Small intestine (tissue), 7 donors: ENCODE results near the gene RASGEF1C. TPM values are rescaled to one million over a fixed set of nuclear protein-coding genes. Genes with fewer than 3 reads are reported as not detected.

ENCODE experiments used
- DNase-seq, 2 donors: peaks; one replicate each; pipeline versions ENCODE4 v3.0.0 to v3.0.0-alpha.2; 2013
- FAIRE-seq: peaks from 2 replicates; lab custom pipeline; 2012; peaks lifted over from hg19 to GRCh38; lab: Jason Lieb, UNC
- H3K27ac ChIP-seq, 3 donors: one replicate each; pipeline ENCODE4 v1.5.1; 2013; ENCODE audit warnings: low read length in 2 of 3, mild to moderate bottlenecking in 2 of 3, control low read depth in 1 of 3, inconsistent platforms in 1 of 3, low read depth in 1 of 3, moderate library complexity in 1 of 3
- H3K27me3 ChIP-seq, 3 donors: one replicate each; pipeline ENCODE4 v1.6.1; 2013; ENCODE audit warnings: low read length in 3 of 3, inconsistent platforms in 1 of 3; ENCODE audit not compliant: control insufficient read depth in 3 of 3, insufficient read depth in 3 of 3
- H3K36me3 ChIP-seq, 3 donors: one replicate each; pipeline ENCODE4 v1.6.1; 2013; ENCODE audit warnings: low read length in 3 of 3, inconsistent platforms in 1 of 3, low read depth in 1 of 3, mild to moderate bottlenecking in 1 of 3, moderate library complexity in 1 of 3; ENCODE audit not compliant: control insufficient read depth in 3 of 3, insufficient read depth in 2 of 3
- H3K4me1 ChIP-seq, 3 donors: one replicate each; pipeline ENCODE4 v1.6.1; 2013; ENCODE audit warnings: low read length in 2 of 3, inconsistent platforms in 1 of 3, low read depth in 1 of 3, mild to moderate bottlenecking in 1 of 3, moderate library complexity in 1 of 3; ENCODE audit not compliant: control insufficient read depth in 3 of 3, insufficient read depth in 2 of 3
- H3K4me3 ChIP-seq, 3 donors: one replicate each; pipeline ENCODE4 v1.5.1; 2013; ENCODE audit warnings: low read length in 3 of 3, control low read depth in 1 of 3, inconsistent platforms in 1 of 3, low read depth in 1 of 3, mild to moderate bottlenecking in 1 of 3, moderate library complexity in 1 of 3
- H3K9me3 ChIP-seq, 2 donors: one replicate each; pipeline ENCODE4 v1.6.1; 2013; ENCODE audit warnings: low read depth in 1 of 2, low read length in 1 of 2; ENCODE audit not compliant: control insufficient read depth in 2 of 2, insufficient read depth in 1 of 2
- WGBS, 3 donors: extraction: QIAGEN DNeasy Blood & Tissue Kit; methylation state at CpG; one replicate each; pipeline ENCODE4 v1.1.7; 2013; 5-methylcytosine and 5-hydroxymethylcytosine counted together
- polyA plus RNA-seq, 4 donors: library from polyadenylated mRNA; stranded (reverse) in 3 of 4; unstranded in 1 of 4; fragments of 200-250 nt in 3 of 4; fragments of 120-200 nt in 1 of 4; gene quantifications; one replicate each; pipeline versions ENCODE4 v1.2.1 to v1.2.3, GENCODE V29; 2013
- donor health status: healthy with polysubstance abuse.
- donor health status: control.
- donor health status: control.
- donor health status: Bipolar disorder and iron deficiency.
- donor health status: healthy.

The RASGEF1C gene
- polyA plus RNA-seq, 4 donors: 0.37 to 0.54 (median 0.40) TPM; not detected in 1

GRCh38 chr5:180068519-180069090 is 140.4 kb downstream of the RASGEF1C start:
- Histone ChIP-seq H3K4me1 (peaks cover 0 to 7% (median 6%) of the 10 kb centered on the region in 3 donors), H3K27me3 (peaks cover 0 to 4% (median 0%) of the 10 kb centered on the region in 3 donors), H3K36me3 (no peaks in the 10 kb centered on the region), H3K9me3 (peaks cover 0 to 9% of the 10 kb centered on the region in 2 donors), H3K27ac (no peak overlapping the region), H3K4me3 (no peak overlapping the region)
- DNase-seq (no peak), FAIRE-seq (no peak)
- 41 to 61% (median 42%) methylated on average over 6 of the region's 6 CpGs for WGBS, 3 donors

GRCh38 chr5:180067986-180068385 is 141.0 kb downstream of the RASGEF1C start:
- FAIRE-seq: no peak
- 65 to 78% (median 77%) methylated on average over 4 of the region's 4 CpGs for WGBS, 3 donors

GRCh38 chr5:180060192-180060591 is 148.8 kb downstream of the RASGEF1C start:
- H3K27me3 ChIP-seq: no peaks in the 10 kb centered on the region
- H3K4me1 ChIP-seq: no peaks in the 10 kb centered on the region
- no peak for DNase-seq
- no peak overlapping the region for H3K4me3 ChIP-seq
- H3K9me3 ChIP-seq: peaks cover 0 to 4% of the 10 kb centered on the region in 2 donors
- FAIRE-seq: no peak
- no peak overlapping the region for H3K27ac ChIP-seq
- H3K36me3 ChIP-seq: no peaks in the 10 kb centered on the region
- 82 to 91% (median 86%) methylated on average over 7 of the region's 7 CpGs for WGBS, 3 donors

More at GRCh38 chr5:180067986-180068385, 141.0 kb downstream of the RASGEF1C start:
- H3K36me3 ChIP-seq: no peaks in the 10 kb centered on the region
- peaks cover 0 to 3% (median 0%) of the 10 kb centered on the region in 3 donors for H3K27me3 ChIP-seq
- H3K9me3 ChIP-seq: peaks cover 0 to 9% of the 10 kb centered on the region in 2 donors
- no peak overlapping the region for H3K27ac ChIP-seq
- H3K4me1 ChIP-seq: peaks cover 0 to 7% (median 6%) of the 10 kb centered on the region in 3 donors
- no peak overlapping the region for H3K4me3 ChIP-seq
- no peak for DNase-seq

- H3K4me1 ChIP-seq: no peaks in the 10 kb centered on the region
- no peaks in the 10 kb centered on the region for H3K27me3 ChIP-seq
- H3K9me3 ChIP-seq: peaks cover 0 to 4% of the 10 kb centered on the region in 2 donors
- FAIRE-seq: no peak
- no peak overlapping the region for H3K4me3 ChIP-seq
- H3K27ac ChIP-seq: no peak overlapping the region
- DNase-seq: no peak
- 87 to 88% (median 88%) methylated on average over 6 of the region's 6 CpGs for WGBS, 3 donors
- no peaks in the 10 kb centered on the region for H3K36me3 ChIP-seq
These were observed 149.7 kb downstream of the RASGEF1C start for GRCh38 chr5:180059326-180059725.

- Histone ChIP-seq H3K4me1 (no peaks in the 10 kb centered on the region), H3K36me3 (no peaks in the 10 kb centered on the region), H3K27ac (no peak overlapping the region), H3K27me3 (no peaks in the 10 kb centered on the region), H3K9me3 (no peaks in the 10 kb centered on the region), H3K4me3 (no peak overlapping the region)
- 97 to 100% (median 97%) methylated on average over 1 of the region's 1 CpG for WGBS, 3 donors
- DNase-seq (no peak), FAIRE-seq (no peak)
These were observed 152.9 kb downstream of the RASGEF1C start for GRCh38 chr5:180056153-180056552.

GRCh38 chr5:180054226-180054625 is 154.8 kb downstream of the RASGEF1C start:
- WGBS, 3 donors: 73 to 84% (median 77%) methylated on average over 6 of the region's 6 CpGs
- DNase-seq: no peak
- Histone ChIP-seq H3K4me1 (peaks cover 0 to 4% (median 3%) of the 10 kb centered on the region in 3 donors), H3K27me3 (no peaks in the 10 kb centered on the region), H3K27ac (no peak overlapping the region), H3K4me3 (no peak overlapping the region), H3K36me3 (no peaks in the 10 kb centered on the region), H3K9me3 (no peaks in the 10 kb centered on the region)
- no peak for FAIRE-seq

- Histone ChIP-seq H3K4me1 (peaks cover 0 to 4% (median 3%) of the 10 kb centered on the region in 3 donors), H3K36me3 (no peaks in the 10 kb centered on the region), H3K27me3 (no peaks in the 10 kb centered on the region), H3K4me3 (no peak overlapping the region), H3K27ac (no peak overlapping the region), H3K9me3 (no peaks in the 10 kb centered on the region)
- no peak for FAIRE-seq
- no peak for DNase-seq
- 81 to 91% (median 91%) methylated on average over 8 of the region's 8 CpGs for WGBS, 3 donors
These were observed 155.9 kb downstream of the RASGEF1C start for GRCh38 chr5:180053061-180053602.

GRCh38 chr5:180052211-180052818 is 156.7 kb downstream of the RASGEF1C start:
- Histone ChIP-seq H3K27me3 (no peaks in the 10 kb centered on the region), H3K36me3 (no peaks in the 10 kb centered on the region), H3K4me3 (no peak overlapping the region), H3K27ac (no peak overlapping the region), H3K9me3 (no peaks in the 10 kb centered on the region), H3K4me1 (peaks cover 0 to 4% (median 3%) of the 10 kb centered on the region in 3 donors)
- 84 to 85% (median 85%) methylated on average over 5 of the region's 5 CpGs for WGBS, 3 donors
- DNase-seq: no peak
- FAIRE-seq: no peak
